Effector memory CD4-positive, alpha-beta T cell (primary cell): ENCODE results near the gene PPP2R3B.
"Not testable (repeated sequence)": the region's sequence is repeated elsewhere in the genome, so short reads cannot be mapped to it uniquely, and the experiment has no call there.

Experiments
- DNase-seq, 3 donors: peaks; one replicate each; pipeline ENCODE4 v3.0.0-alpha.2; 2020
- H3K27ac ChIP-seq: 2 replicates; pipeline ENCODE4 v1.7.0; 2013; ENCODE audit warnings: mild to moderate bottlenecking, low read length, moderate library complexity; ENCODE audit not compliant: insufficient read depth, poor library complexity, severe bottlenecking
- H3K27me3 ChIP-seq: replicated peaks from 2 replicates; pipeline ENCODE4 v1.7.0; 2013; ENCODE audit warnings: mild to moderate bottlenecking, low read length; ENCODE audit not compliant: insufficient read depth, control insufficient read depth, poor library complexity, severe bottlenecking
- H3K36me3 ChIP-seq: 2 replicates; pipeline ENCODE4 v1.7.0; 2013; ENCODE audit warnings: mild to moderate bottlenecking, low read length, moderate library complexity; ENCODE audit not compliant: control insufficient read depth, insufficient read depth
- H3K4me1 ChIP-seq: 2 replicates; pipeline ENCODE4 v1.7.0; 2013; ENCODE audit warnings: low read length, mild to moderate bottlenecking; ENCODE audit not compliant: control insufficient read depth, insufficient read depth, poor library complexity, severe bottlenecking
- H3K4me3 ChIP-seq: 2 replicates; pipeline ENCODE4 v1.7.0; 2013; ENCODE audit warnings: low read length, low read depth, mild to moderate bottlenecking; ENCODE audit not compliant: insufficient read depth, poor library complexity, severe bottlenecking
- H3K9me3 ChIP-seq: 2 replicates; pipeline ENCODE4 v1.7.0; 2013; ENCODE audit warnings: mild to moderate bottlenecking, low read length, moderate library complexity; ENCODE audit not compliant: control insufficient read depth

PPP2R3B gene

DNA sequence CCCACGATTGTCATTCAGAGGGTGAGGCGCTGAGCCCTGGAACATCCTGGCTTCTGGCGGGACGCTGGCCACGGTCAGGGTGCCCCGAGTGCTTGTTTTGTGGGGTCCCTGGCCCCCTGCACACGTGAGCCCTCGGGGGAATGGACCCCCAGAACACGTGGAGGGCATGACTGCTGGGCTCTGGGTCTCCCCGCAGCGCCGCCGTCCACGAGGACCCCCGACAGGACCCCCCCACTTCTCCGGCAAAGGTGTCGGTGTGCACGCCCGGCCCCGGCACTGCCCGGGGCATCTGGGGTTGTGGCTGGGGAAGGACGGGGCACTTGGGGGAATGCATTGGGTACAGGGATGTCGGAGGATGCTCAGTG lies 54.2 kb downstream of the PPP2R3B start:
- no peak for DNase-seq
- peaks cover 8% of the 10 kb centered on the region for H3K4me1 ChIP-seq
- no peaks in the 10 kb centered on the region for H3K9me3 ChIP-seq
- H3K27ac ChIP-seq: no peak overlapping the region
- no peak overlapping the region for H3K4me3 ChIP-seq
- peaks cover 3% of the 10 kb centered on the region for H3K27me3 ChIP-seq
- H3K36me3 ChIP-seq: no peaks in the 10 kb centered on the region

- Histone ChIP-seq H3K27ac (no peak overlapping the region), H3K4me3 (no peak overlapping the region), H3K4me1 (peaks cover 8% of the 10 kb centered on the region), H3K9me3 (no peaks in the 10 kb centered on the region), H3K27me3 (peaks cover 3% of the 10 kb centered on the region), H3K36me3 (no peaks in the 10 kb centered on the region)
- DNase-seq: no peak
Measured at GRCh38 chrX:331825-332495, 54.7 kb downstream of the PPP2R3B start.

DNA sequence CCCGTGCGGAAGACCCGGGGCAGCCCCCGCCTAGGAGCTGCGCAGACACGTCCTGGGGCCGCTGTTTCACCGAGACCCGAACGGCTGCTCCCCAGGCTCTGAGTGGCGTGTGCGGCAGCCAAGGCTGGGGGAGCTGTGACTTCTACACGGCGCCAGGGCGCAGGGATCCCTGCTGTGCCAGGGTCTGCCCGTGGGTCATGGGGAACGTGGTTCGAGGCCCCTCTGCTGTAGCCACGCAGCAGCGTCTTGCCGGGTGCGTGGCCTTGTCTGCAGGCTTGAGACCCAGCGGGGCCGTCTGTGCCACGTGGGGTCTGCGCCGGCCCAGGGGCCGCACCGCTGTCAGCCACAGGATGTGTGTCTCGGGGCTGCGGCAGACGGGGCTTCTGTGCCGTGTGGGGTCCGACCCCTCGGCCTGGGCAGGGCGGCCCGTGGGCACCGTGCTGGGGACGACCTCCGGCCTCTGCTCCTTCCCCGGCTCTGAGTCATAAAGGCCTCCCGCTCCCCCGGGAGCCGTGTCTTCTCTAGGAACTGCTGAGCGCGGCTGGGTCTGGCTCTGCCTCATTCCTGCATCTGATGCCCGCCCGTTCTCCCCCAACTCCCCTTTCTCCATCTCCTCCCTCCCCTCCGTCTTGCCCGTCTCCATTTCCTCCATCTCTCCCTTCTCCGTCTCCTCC lies 55.4 kb downstream of the PPP2R3B start:
- Histone ChIP-seq H3K9me3 (no peaks in the 10 kb centered on the region), H3K36me3 (no peaks in the 10 kb centered on the region), H3K27me3 (peaks cover 3% of the 10 kb centered on the region), H3K27ac (no peak overlapping the region), H3K4me3 (no peak overlapping the region), H3K4me1 (peaks cover 8% of the 10 kb centered on the region)
- no peak for DNase-seq

- Histone ChIP-seq H3K4me1 (peaks cover 8% of the 10 kb centered on the region), H3K9me3 (no peaks in the 10 kb centered on the region), H3K4me3 (no peak overlapping the region), H3K27me3 (peaks cover 3% of the 10 kb centered on the region), H3K36me3 (no peaks in the 10 kb centered on the region), H3K27ac (no peak overlapping the region)
- no peak for DNase-seq
Measured at GRCh38 chrX:330726-331150, 56.0 kb downstream of the PPP2R3B start.

DNA sequence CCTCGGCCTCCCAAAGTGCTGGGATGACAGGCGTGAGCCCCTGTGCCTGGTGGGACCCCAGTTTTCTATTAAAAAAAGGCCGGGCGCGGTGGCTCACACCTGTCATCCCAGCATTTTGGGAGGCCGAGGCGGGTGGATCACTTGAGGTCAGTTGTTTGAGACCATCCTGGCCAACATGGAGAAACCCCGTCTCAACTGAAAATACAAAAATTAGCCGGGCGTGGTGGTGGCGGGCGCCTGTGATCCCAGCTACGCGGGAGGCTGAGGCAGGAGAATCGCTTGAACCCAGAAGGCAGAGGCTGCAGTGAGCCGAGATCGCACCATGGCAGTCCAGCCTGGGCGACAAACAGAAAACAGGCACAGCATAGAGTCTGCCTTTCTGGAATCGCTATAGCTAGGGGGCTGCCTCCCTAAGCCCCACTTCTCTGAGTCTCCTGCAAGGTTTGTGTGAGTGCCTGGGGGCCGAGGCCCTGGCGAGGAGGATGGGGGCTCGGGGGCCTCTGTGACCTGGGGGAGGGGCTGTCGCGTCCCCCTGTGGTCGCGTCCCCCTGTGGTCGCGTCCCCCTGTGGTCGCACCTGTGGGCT lies 56.5 kb downstream of the PPP2R3B start:
- H3K27ac ChIP-seq, H3K27me3 ChIP-seq, DNase-seq, H3K9me3 ChIP-seq, H3K36me3 ChIP-seq, H3K4me1 ChIP-seq, H3K4me3 ChIP-seq: not testable (repeated sequence)

DNA sequence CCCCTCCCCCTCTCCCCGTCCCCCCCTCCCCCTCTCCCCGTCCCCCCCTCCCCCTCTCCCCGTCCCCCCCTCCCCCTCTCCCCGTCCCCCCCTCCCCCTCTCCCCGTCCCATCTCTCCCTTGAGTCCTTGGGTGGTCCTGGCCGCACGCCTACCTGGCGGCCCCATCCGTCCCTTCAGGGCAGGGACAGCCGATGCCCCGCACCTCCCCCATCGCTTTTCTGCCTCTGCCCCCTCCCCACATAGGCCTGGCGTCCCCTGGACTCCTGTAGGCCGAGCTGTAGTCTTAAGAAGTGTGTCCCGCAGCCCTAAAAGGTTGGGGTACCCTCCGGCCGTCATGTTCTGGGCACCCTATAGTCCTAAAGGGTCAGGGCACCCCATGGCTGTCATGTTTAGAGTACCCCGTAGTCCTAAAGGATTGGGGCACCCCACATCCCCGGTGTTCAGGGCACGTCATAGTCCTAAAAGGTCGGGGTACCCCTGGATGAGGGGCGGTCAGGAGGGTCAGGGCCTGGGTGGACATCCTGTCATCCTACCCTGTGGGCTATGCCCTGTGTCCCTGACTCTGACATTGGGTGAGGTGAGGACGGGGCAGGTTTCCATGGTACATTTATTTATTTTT lies 57.3 kb downstream of the PPP2R3B start:
- Histone ChIP-seq H3K4me3 (no peak overlapping the region), H3K27ac (no peak overlapping the region), H3K4me1 (peaks cover 8% of the 10 kb centered on the region), H3K36me3 (no peaks in the 10 kb centered on the region), H3K27me3 (peaks cover 3% of the 10 kb centered on the region), H3K9me3 (no peaks in the 10 kb centered on the region)
- no peak for DNase-seq

GRCh38 chrX:327660-328126 lies 59.0 kb downstream of the PPP2R3B start:
- Histone ChIP-seq H3K4me1 (peaks cover 16% of the 10 kb centered on the region), H3K9me3 (no peaks in the 10 kb centered on the region), H3K27me3 (peaks cover 3% of the 10 kb centered on the region), H3K4me3 (no peak overlapping the region), H3K27ac (no peak overlapping the region), H3K36me3 (no peaks in the 10 kb centered on the region)
- DNase-seq: no peak

DNA sequence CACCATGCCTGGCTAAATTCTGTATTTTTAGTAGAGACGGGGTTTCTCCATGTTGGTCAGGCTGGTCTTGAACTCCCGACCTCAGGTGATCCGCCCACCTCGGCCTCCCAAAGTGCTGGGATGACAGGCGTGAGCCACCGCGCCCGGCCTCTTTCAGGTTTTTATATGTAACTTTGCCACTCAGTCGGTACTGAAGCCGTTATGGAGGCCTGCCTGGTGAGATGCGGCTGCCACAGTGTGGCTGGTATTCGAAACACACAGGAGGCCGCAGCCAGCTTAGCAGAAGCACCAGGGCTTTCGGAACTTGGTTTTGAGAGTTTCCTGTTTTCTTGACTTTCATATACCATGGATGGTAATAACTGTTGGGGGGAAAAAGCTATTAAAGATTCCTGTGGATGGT lies 62.0 kb downstream of the PPP2R3B start:
- H3K4me1 ChIP-seq: peaks cover 22% of the 10 kb centered on the region
- H3K27me3 ChIP-seq, DNase-seq, H3K36me3 ChIP-seq, H3K4me3 ChIP-seq, H3K9me3 ChIP-seq, H3K27ac ChIP-seq: not testable (repeated sequence)

GRCh38 chrX:323721-324628 lies 62.7 kb downstream of the PPP2R3B start:
- Histone ChIP-seq H3K4me1 (peaks cover 27% of the 10 kb centered on the region), H3K9me3 (no peaks in the 10 kb centered on the region), H3K27me3 (no peaks in the 10 kb centered on the region), H3K27ac (no peak overlapping the region), H3K36me3 (no peaks in the 10 kb centered on the region), H3K4me3 (no peak overlapping the region)
- DNase-seq: peak in 2 of 3 donors; percentile 28 to 34
